Esophagus squamous epithelium (tissue), 5 donors: ENCODE data around the gene SHF. TPM values are rescaled to one million over a fixed set of nuclear protein-coding genes. Genes with fewer than 3 reads are reported as not detected.
A peak's percentile ranks its signal among the peaks of the same experiment; 100 is the strongest.

Source experiments
- DNase-seq: peaks from one replicate; lab custom pipeline; 2025; lab: John Stamatoyannopoulos, UW
- H3K27ac ChIP-seq, 4 donors: fragments of 200-600 bp; sonication (generic); one replicate each; pipeline ENCODE4 v1.5.1; 2016 to 2019; ENCODE audit warnings: mild to moderate bottlenecking in 1 of 4
- H3K27me3 ChIP-seq, 4 donors: fragments of 200-600 bp; sonication (generic); 1 replicate in 3 of 4; 2 replicates in 1 of 4; pipeline versions ENCODE4 v1.5.1 to v1.6.0; 2017 to 2021; ENCODE audit warnings: antibody characterized with exemption in 1 of 4
- H3K36me3 ChIP-seq, 3 donors: fragments of 200-600 bp; sonication (generic); one replicate each; pipeline ENCODE4 v1.5.1; 2016 to 2019
- H3K4me1 ChIP-seq, 3 donors: fragments of 200-600 bp; sonication (generic); one replicate each; pipeline ENCODE4 v1.5.1; 2017 to 2019
- H3K4me3 ChIP-seq, 4 donors: fragments of 200-600 bp; sonication (generic); 1 replicate in 3 of 4; 2 replicates in 1 of 4; pipeline ENCODE4 v1.5.1; 2016 to 2019; ENCODE audit warnings: mild to moderate bottlenecking in 2 of 4, moderate library complexity in 1 of 4
- H3K9me3 ChIP-seq, 3 donors: fragments of 200-600 bp; sonication (generic); one replicate each; pipeline ENCODE4 v1.5.1; 2016 to 2019
- POLR2A ChIP-seq, 4 donors: fragments of 450-650 bp; IDR thresholded peaks; one replicate each; pipeline ENCODE4 v1.6.1; 2017; ENCODE audit warnings: antibody characterized with exemption in 4 of 4, mild to moderate bottlenecking in 4 of 4, moderate library complexity in 3 of 4
- WGBS, 2 donors: methylation state at CpG; one replicate each; pipeline ENCODE4 v1.1.5; 2018; 5-methylcytosine and 5-hydroxymethylcytosine counted together
- intact Hi-C: fragments of 100-400 bp; cut with DNase I; formaldehyde crosslinking; loops from one replicate; pipeline ENCODE4 v1.15.0; 2022
- total RNA-seq, 4 donors: library from RNA; depleted of rRNA; stranded (reverse); fragments of >200 nt; gene quantifications; one replicate each; pipeline ENCODE4 v1.1.0, GENCODE V29; 2016
- TF ChIP-seq, protein P1 (sequence below), 6 experiments: fragments of 450-650 bp in 4 of 6; fragments of 200-600 bp in 2 of 6; sonication (generic) in 2 of 6; IDR thresholded peaks; one replicate each; pipeline ENCODE4 v1.5.1; 2016 to 2019; ENCODE audit warnings: antibody characterized with exemption in 6 of 6, mild to moderate bottlenecking in 4 of 6, moderate library complexity in 4 of 6
- donor health status: DM: yes; HTN: yes; CAD: no.

Gene SHF
- total RNA-seq, 4 donors from 2014 or later, result 1.9 to 12.0 (median 5.7) TPM

DNA sequence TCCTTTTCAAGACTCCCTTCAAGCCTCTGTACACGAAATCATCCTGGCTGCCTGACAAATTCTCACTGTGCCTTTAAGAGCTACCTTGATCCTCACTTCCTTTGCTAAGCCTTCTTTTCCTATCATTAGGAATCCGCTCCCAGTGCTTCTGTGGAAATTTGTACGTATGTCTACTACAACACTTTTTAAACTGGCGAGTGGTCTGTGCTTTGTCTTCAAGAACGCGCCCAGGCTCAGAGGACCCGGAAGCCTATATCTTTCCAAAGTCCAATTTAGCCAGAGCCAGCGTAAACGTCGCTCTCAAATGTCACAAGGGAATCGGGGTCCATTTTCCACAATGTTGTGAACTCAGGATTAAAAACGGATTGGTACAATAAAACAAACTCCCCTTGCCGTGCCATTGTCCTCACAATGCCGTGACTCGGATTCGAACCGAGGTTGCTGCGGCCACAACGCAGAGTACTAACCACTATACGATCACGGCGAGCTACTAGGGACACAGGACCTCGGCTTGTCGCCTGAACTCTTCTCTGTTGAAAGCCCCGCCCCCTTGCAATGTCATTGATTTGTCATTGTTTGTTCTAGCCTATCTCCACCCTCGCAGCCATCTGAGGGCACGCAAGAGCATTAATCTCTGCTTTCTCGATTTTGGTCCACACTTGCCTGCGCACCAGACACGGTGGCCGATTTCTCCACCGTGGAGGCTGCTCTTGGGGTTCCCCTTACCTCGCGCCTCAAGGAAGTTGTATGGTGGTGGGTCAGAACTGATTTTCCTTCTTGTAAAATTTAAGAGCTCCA lies 12.4 kb upstream of the SHF start:
- peak; percentile 85 for DNase-seq
- no peaks in the 10 kb centered on the region for H3K9me3 ChIP-seq
- peak overlapping the region; percentile 85 to 100 (median 98) for H3K27ac ChIP-seq
- no peaks in the 10 kb centered on the region for H3K36me3 ChIP-seq
- intact Hi-C loops, result loop anchor here (10.0 kb wide), 1 partner anchor 195 kb away; no protein-coding TSS in a partner anchor
- peak overlapping the region; percentile 36 to 87 (median 68) for H3K4me3 ChIP-seq
- peaks cover 0 to 37% (median 6%) of the 10 kb centered on the region in 3 donors for H3K4me1 ChIP-seq
- no peaks in the 10 kb centered on the region for H3K27me3 ChIP-seq
- WGBS, 2 donors, result 0 to 1% methylated on average over 18 to 32 of the region's 34 CpGs
- TF ChIP-seq, protein P1, sequence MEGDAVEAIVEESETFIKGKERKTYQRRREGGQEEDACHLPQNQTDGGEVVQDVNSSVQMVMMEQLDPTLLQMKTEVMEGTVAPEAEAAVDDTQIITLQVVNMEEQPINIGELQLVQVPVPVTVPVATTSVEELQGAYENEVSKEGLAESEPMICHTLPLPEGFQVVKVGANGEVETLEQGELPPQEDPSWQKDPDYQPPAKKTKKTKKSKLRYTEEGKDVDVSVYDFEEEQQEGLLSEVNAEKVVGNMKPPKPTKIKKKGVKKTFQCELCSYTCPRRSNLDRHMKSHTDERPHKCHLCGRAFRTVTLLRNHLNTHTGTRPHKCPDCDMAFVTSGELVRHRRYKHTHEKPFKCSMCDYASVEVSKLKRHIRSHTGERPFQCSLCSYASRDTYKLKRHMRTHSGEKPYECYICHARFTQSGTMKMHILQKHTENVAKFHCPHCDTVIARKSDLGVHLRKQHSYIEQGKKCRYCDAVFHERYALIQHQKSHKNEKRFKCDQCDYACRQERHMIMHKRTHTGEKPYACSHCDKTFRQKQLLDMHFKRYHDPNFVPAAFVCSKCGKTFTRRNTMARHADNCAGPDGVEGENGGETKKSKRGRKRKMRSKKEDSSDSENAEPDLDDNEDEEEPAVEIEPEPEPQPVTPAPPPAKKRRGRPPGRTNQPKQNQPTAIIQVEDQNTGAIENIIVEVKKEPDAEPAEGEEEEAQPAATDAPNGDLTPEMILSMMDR (IDR thresholded peaks at IDR 0.05), result peak in 1 of 6 experiments; percentile 24
- TF ChIP-seq POLR2A (IDR thresholded peaks at IDR 0.05), result peak in 3 of 4 donors; percentile 51 to 94 (median 91)

DNA sequence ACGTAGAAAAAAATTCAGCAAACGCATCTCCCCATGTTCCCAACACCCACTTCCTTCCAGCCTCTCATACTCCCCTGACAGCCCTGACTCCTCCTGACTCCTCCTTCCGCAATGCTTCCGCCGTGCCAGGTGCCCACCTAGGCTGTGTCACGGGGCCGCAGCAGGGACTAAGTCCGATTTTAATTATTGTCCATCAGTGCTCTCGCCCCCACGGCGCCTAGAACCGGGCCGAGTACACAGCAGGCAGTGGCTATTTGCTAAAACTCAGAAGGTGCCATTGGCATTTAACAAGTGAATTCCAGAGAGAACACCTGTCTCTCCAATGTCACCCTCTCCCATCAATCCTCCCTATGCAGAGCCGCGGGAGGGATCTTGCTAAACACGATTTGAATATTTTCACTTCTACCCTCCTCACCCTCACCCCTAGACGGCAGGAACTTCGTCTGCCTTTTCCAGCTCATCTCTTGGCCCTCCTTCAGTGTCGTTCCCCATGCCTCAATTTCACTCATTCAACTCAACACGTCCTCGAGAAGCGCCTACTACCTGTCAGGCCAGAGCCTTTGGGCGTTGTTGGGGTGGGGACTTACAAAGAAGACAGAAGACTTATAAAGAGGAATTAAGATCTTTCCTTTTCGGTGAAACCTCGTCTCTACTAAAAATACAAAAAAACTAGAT lies 11.5 kb upstream of the SHF start:
- H3K4me1 ChIP-seq, result peaks cover 0 to 37% (median 6%) of the 10 kb centered on the region in 3 donors

DNA sequence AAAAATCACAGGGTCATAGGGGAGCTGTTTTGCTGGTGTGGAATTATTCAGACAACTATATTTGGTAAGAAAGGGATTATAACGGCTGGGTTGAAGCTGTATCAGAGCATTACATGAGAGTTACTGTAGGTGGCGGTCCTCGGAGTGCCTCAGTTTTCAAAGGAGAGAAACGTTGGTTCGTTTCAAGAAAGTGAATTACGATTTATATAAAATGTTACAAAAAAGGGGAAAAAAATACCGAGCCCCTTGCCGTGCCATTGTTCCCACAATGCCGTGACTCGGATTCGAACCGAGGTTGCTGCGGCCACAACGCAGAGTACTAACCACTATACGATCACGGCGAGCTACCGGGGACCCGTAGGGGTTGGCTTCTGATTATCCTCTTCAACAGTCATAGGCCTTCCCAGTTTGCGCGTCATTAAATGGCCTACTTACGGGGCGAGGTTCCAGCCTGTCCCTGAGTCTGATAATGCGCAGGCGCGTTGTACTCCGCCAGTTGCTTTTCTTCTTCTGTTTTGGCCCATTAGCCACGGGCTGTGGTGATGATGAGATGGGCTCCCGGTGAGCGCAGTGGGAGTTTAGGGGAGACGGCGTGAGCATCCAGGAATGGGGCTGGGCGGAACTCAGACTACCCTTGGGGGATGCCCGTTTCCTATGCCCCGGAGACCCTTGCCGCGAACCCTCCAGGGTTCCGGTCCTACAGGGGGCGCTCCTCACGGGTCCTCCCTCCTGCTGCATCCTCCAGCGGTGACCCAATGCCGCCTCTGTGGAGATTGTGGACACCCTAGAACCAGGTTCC lies 10.8 kb upstream of the SHF start:
- H3K4me3 ChIP-seq, result peak overlapping the region; percentile 36 to 87 (median 68)
- intact Hi-C loops, result no loop called here

More for the DNA sequence above, 11.5 kb upstream of the SHF start:
- no peaks in the 10 kb centered on the region for H3K27me3 ChIP-seq
- intact Hi-C loops, result no loop called here
- TF ChIP-seq, protein P1 (IDR thresholded peaks at IDR 0.05), result no peak
- no peak for TF ChIP-seq POLR2A (IDR thresholded peaks at IDR 0.05)
- WGBS, 2 donors, result 0 to 1% methylated on average over 25 of the region's 25 CpGs
- no peak for DNase-seq
- peak overlapping the region; percentile 85 to 100 (median 98) for H3K27ac ChIP-seq
- H3K4me3 ChIP-seq, result peak overlapping the region; percentile 36 to 87 (median 68)
- no peaks in the 10 kb centered on the region for H3K9me3 ChIP-seq
- no peaks in the 10 kb centered on the region for H3K36me3 ChIP-seq

DNA sequence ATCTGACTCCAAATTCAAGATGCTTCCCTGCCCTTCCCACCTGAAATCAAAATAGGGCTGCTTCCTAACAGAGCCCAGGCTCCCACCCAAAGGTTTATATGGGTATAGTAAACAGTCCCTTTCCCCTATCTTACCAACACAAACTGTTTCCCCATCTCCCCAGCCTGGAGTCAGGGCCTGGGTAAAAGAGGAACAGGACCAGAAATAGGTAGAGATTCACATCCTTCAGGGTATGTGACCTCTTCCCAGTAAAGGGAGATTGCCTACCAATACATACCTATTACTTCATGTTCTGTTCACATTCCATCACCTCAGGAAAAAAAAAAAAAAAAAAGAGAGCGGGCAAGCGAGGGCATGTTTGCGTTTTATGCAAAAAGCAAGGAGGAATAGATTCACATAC lies 9.7 kb upstream of the SHF start:
- peak overlapping the region in 1 of 4 donors; percentile 43 for H3K27ac ChIP-seq
- TF ChIP-seq, protein P1 (IDR thresholded peaks at IDR 0.05), result no peak
- TF ChIP-seq POLR2A (IDR thresholded peaks at IDR 0.05), result no peak
- WGBS, 2 donors, result 31 to 73% methylated on average over 3 of the region's 3 CpGs
- peak overlapping the region in 3 of 4 donors; percentile 63 to 87 (median 74) for H3K4me3 ChIP-seq
- no peaks in the 10 kb centered on the region for H3K9me3 ChIP-seq
- intact Hi-C loops, result no loop called here
- H3K4me1 ChIP-seq, result peaks cover 0 to 37% (median 6%) of the 10 kb centered on the region in 3 donors
- DNase-seq, result no peak
- H3K36me3 ChIP-seq, result no peaks in the 10 kb centered on the region
- no peaks in the 10 kb centered on the region for H3K27me3 ChIP-seq

More for the DNA sequence above, 10.8 kb upstream of the SHF start:
- no peaks in the 10 kb centered on the region for H3K27me3 ChIP-seq
- DNase-seq, result peak; percentile 78
- no peaks in the 10 kb centered on the region for H3K9me3 ChIP-seq
- WGBS, 2 donors, result 0 to 1% methylated on average over 16 to 42 of the region's 42 CpGs
- peak in 3 of 4 donors; percentile 64 to 96 (median 94) for TF ChIP-seq POLR2A (IDR thresholded peaks at IDR 0.05)
- TF ChIP-seq, protein P1 (IDR thresholded peaks at IDR 0.05), result peak; percentile 53 to 79 (median 69)
- peak overlapping the region; percentile 85 to 100 (median 98) for H3K27ac ChIP-seq
- peaks cover 0 to 37% (median 6%) of the 10 kb centered on the region in 3 donors for H3K4me1 ChIP-seq
- no peaks in the 10 kb centered on the region for H3K36me3 ChIP-seq
